Liver (tissue), 3 donors: ENCODE data around the gene HSP90AA1.

Source experiments
- ATF3 ChIP-seq: IDR thresholded peaks from 2 replicates; pipeline ENCODE4 v1.6.1; 2016; ENCODE audit warnings: antibody characterized with exemption
- CTCF ChIP-seq: fragments of 150-350 bp; IDR thresholded peaks from 2 replicates; pipeline ENCODE4 v1.5.1; 2017; ENCODE audit warnings: improper control_type of control experiment, low read depth, low read length; ENCODE audit not compliant: missing input control
- EGR1 ChIP-seq, 2 donors: IDR thresholded peaks; 2 replicates each; pipeline ENCODE4 v1.6.1; 2016 to 2018; ENCODE audit warnings: antibody characterized with exemption in 2 of 2, low read depth in 2 of 2
- FOXA1 ChIP-seq: IDR thresholded peaks from 2 replicates; pipeline ENCODE4 v1.6.1; 2016; ENCODE audit warnings: antibody characterized with exemption
- GABPA ChIP-seq, 2 donors: IDR thresholded peaks in 1 of 2; conservative IDR thresholded peaks in 1 of 2; 2 replicates each; pipeline ENCODE4 v1.6.1; 2016; ENCODE audit warnings: antibody characterized with exemption in 2 of 2, mild to moderate bottlenecking in 1 of 2, moderate library complexity in 1 of 2
- HNF4A ChIP-seq, 2 donors: conservative IDR thresholded peaks; 2 replicates each; pipeline ENCODE4 v1.6.1; 2016; ENCODE audit warnings: antibody characterized with exemption in 2 of 2, mild to moderate bottlenecking in 2 of 2
- HNF4G ChIP-seq: IDR thresholded peaks from 2 replicates; pipeline ENCODE4 v1.6.1; 2016; ENCODE audit warnings: antibody characterized with exemption
- JUND ChIP-seq, 2 donors: IDR thresholded peaks; 2 replicates each; pipeline ENCODE4 v1.6.1; 2016; ENCODE audit warnings: antibody characterized with exemption in 2 of 2
- MAX ChIP-seq: IDR thresholded peaks from 2 replicates; pipeline ENCODE4 v1.6.1; 2016; ENCODE audit warnings: antibody characterized with exemption
- REST ChIP-seq: IDR thresholded peaks from 2 replicates; pipeline ENCODE4 v1.6.1; 2016; ENCODE audit warnings: antibody characterized with exemption, mild to moderate bottlenecking
- SP1 ChIP-seq: IDR thresholded peaks from 2 replicates; pipeline ENCODE4 v1.6.1; 2018; ENCODE audit warnings: antibody characterized with exemption, mild to moderate bottlenecking
- TAF1 ChIP-seq: conservative IDR thresholded peaks from 2 replicates; pipeline ENCODE4 v1.6.1; 2016; ENCODE audit warnings: antibody characterized with exemption, mild to moderate bottlenecking
- YY1 ChIP-seq: IDR thresholded peaks from 2 replicates; pipeline ENCODE4 v1.6.1; 2016; ENCODE audit warnings: antibody characterized with exemption, mild to moderate bottlenecking
- ZBTB33 ChIP-seq: IDR thresholded peaks from 2 replicates; pipeline ENCODE4 v1.6.1; 2016; ENCODE audit warnings: antibody characterized with exemption
- donor health status: healthy.
- donor health status: healthy.

- TF ChIP-seq REST: no peak
- TF ChIP-seq CTCF: no peak
- no peak for TF ChIP-seq EGR1 (IDR thresholded peaks at IDR 0.05; ENCODE audit: low read depth in 2 of 2)
- TF ChIP-seq MAX: no peak
- TF ChIP-seq FOXA1: no peak
- no peak for TF ChIP-seq JUND (IDR thresholded peaks at IDR 0.05)
- TF ChIP-seq ZBTB33: no peak
- TF ChIP-seq GABPA (IDR thresholded peaks at IDR 0.05 in 1 of 2, conservative IDR thresholded peaks at IDR 0.05 in 1 of 2): no peak
- TF ChIP-seq HNF4G: no peak
- no peak for TF ChIP-seq SP1
- no peak for TF ChIP-seq YY1
- no peak for TF ChIP-seq TAF1
- no peak for TF ChIP-seq HNF4A (conservative IDR thresholded peaks at IDR 0.05)
- TF ChIP-seq ATF3: no peak
These were observed 34.3 kb downstream of the HSP90AA1 start for GRCh38 chr14:102052522-102052921.
